K562 (cell line): ENCODE results near the gene TBC1D20. TPM values are rescaled to one million over a fixed set of nuclear protein-coding genes. Genes with fewer than 3 reads are reported as not detected.

Source experiments
- ATF7 ChIP-seq: fragments of 450-650 bp; IDR thresholded peaks from 2 replicates; pipeline ENCODE4 v1.7.1; 2014; ENCODE audit warnings: mild to moderate bottlenecking, moderate library complexity
- CCAR2 ChIP-seq: fragments of 200-400 bp; formaldehyde crosslinking; IDR thresholded peaks from 2 replicates; pipeline ENCODE4 v1.6.1; 2017; ENCODE audit warnings: mild to moderate bottlenecking, low read depth, low read length
- CXXC5 ChIP-seq: fragments of 250-450 bp; sonication (Bioruptor Pico); IDR thresholded peaks from 2 replicates; pipeline ENCODE4 v1.8.0; 2022; ENCODE audit warnings: inconsistent platforms, mild to moderate bottlenecking, moderate library complexity
- EP300 ChIP-seq: IDR thresholded peaks from 2 replicates; pipeline ENCODE4 v1.6.1; 2012; ENCODE audit warnings: low read length, improper control_type of control experiment
- FOSL1 ChIP-seq: fragments of 200-800 bp; sonication (Bioruptor generic); conservative IDR thresholded peaks from 2 replicates; pipeline ENCODE4 v1.6.1; 2016; ENCODE audit warnings: missing genetic modification characterization, missing compliant biosample characterization
- HDAC8 ChIP-seq: fragments of 450-650 bp; IDR thresholded peaks from 2 replicates; pipeline ENCODE4 v1.6.1; 2016; ENCODE audit warnings: mild to moderate bottlenecking, missing genetic modification characterization, moderate library complexity, missing compliant biosample characterization
- HNRNPH1 ChIP-seq: fragments of 200-400 bp; formaldehyde crosslinking; optimal IDR thresholded peaks from 2 replicates; pipeline ENCODE3; 2017; ENCODE audit warnings: low read depth, mild to moderate bottlenecking, low read length, moderate library complexity
- MAFG ChIP-seq: fragments of 450-650 bp; conservative IDR thresholded peaks from 2 replicates; pipeline ENCODE4 v1.6.1; 2016; ENCODE audit warnings: missing genetic modification characterization, missing compliant biosample characterization
- MCM5 ChIP-seq: fragments of 450-650 bp; IDR thresholded peaks from 2 replicates; pipeline ENCODE4 v1.6.1; 2016; ENCODE audit warnings: low read depth
- MEF2A ChIP-seq: IDR thresholded peaks from 2 replicates; pipeline ENCODE4 v1.6.1; 2011; ENCODE audit warnings: low read depth, mild to moderate bottlenecking, low read length, moderate library complexity; ENCODE audit not compliant: control insufficient read depth
- NCOA1 ChIP-seq: fragments of 450-650 bp; IDR thresholded peaks from 2 replicates; pipeline ENCODE4 v1.6.1; 2016; ENCODE audit warnings: low read depth
- NFIC ChIP-seq: fragments of 450-650 bp; IDR thresholded peaks from 2 replicates; pipeline ENCODE4 v1.6.1; 2017; ENCODE audit warnings: mild to moderate bottlenecking, inconsistent platforms
- NR2C1 ChIP-seq, 2 experiments: fragments of 450-650 bp; IDR thresholded peaks; 2 replicates each; pipeline ENCODE4 v1.6.1; 2017; ENCODE audit warnings: mild to moderate bottlenecking in 2 of 2, antibody characterized with exemption in 1 of 2, inconsistent platforms in 1 of 2, missing compliant biosample characterization in 1 of 2, missing genetic modification characterization in 1 of 2
- POLR2H ChIP-seq: IDR thresholded peaks from 2 replicates; pipeline ENCODE4 v1.6.1; 2016; ENCODE audit warnings: missing genetic modification characterization, low read depth, mild to moderate bottlenecking, control low read depth, missing compliant biosample characterization, moderate library complexity
- RBM15 ChIP-seq: fragments of 200-400 bp; formaldehyde crosslinking; IDR thresholded peaks from 2 replicates; pipeline ENCODE4 v1.6.1; 2018; ENCODE audit warnings: mild to moderate bottlenecking, low read length, moderate library complexity; ENCODE audit not compliant: insufficient read depth
- SRSF1 ChIP-seq: fragments of 200-400 bp; formaldehyde crosslinking; IDR thresholded peaks from 2 replicates; pipeline ENCODE4 v1.6.1; 2017; ENCODE audit warnings: mild to moderate bottlenecking, low read depth, low read length, moderate library complexity
- TCF3 ChIP-seq: sonication (generic); formaldehyde crosslinking; IDR thresholded peaks from 2 replicates; pipeline ENCODE4 v1.4.0; 2020; ENCODE audit warnings: mild to moderate bottlenecking, missing genetic modification reagents
- TGIF2 ChIP-seq: sonication (generic); formaldehyde crosslinking; IDR thresholded peaks from 2 replicates; pipeline ENCODE4 v1.8.1; 2022; ENCODE audit warnings: mild to moderate bottlenecking, missing genetic modification reagents, moderate library complexity
- ZEB2 ChIP-seq: fragments of 450-650 bp; IDR thresholded peaks from 2 replicates; pipeline ENCODE4 v1.6.1; 2016
- ZNF212 ChIP-seq: fragments of 450-650 bp; formaldehyde crosslinking; IDR thresholded peaks from 2 replicates; pipeline ENCODE4 v1.4.0; 2020; ENCODE audit warnings: mild to moderate bottlenecking
- ZNF316 ChIP-seq: fragments of 450-650 bp; IDR thresholded peaks from 2 replicates; pipeline ENCODE4 v1.6.1; 2016
- ZNF445 ChIP-seq: fragments of 250-450 bp; sonication (Bioruptor Pico); IDR thresholded peaks from 2 replicates; pipeline ENCODE4 v1.4.0; 2020; ENCODE audit warnings: low read depth, mild to moderate bottlenecking, moderate library complexity
- ZSCAN32 ChIP-seq: fragments of 450-650 bp; formaldehyde crosslinking; IDR thresholded peaks from 2 replicates; pipeline ENCODE4 v1.4.0; 2020; ENCODE audit warnings: mild to moderate bottlenecking, moderate library complexity
- polyA plus RNA-seq, 8 experiments: library from polyadenylated mRNA; depleted of rRNA in 4 of 8; stranded (reverse) in 5 of 8; unstranded in 3 of 8; fragments of >200 nt; fragmentation: Nextera tagmentation in 2 of 8; fragmentation: Illumina TruSeq in 1 of 8; extraction: Ambion mirVana in 2 of 8; extraction: Trizol in 1 of 8; gene quantifications; 2 replicates each; pipeline versions ENCODE4 v1.2.1 to v1.2.3, GENCODE V29; 2011 to 2014; ENCODE audit warnings: inconsistent platforms in 1 of 8, missing spikeins in 1 of 8
- total RNA-seq, 7 experiments: library from RNA; depleted of rRNA in 6 of 7; stranded (reverse); fragments of >200 nt in 6 of 7; fragmentation: Illumina TruSeq in 2 of 7; extraction: Trizol in 2 of 7; gene quantifications; 2 replicates each; pipeline versions ENCODE4 v1.2.1 to v1.2.3, GENCODE V29; 2011 to 2021; ENCODE audit warnings: low replicate concordance in 1 of 7
- TF ChIP-seq, protein P1 (sequence below): fragments of 250-450 bp; sonication (Bioruptor Pico); IDR thresholded peaks from 2 replicates; pipeline ENCODE4 v1.8.0; 2021; ENCODE audit warnings: mild to moderate bottlenecking, moderate library complexity
- TF ChIP-seq, protein P2 (sequence below): fragments of 450-650 bp; IDR thresholded peaks from 2 replicates; pipeline ENCODE4 v1.6.1; 2014; ENCODE audit warnings: low read depth, mild to moderate bottlenecking, moderate library complexity, borderline replicate concordance
- TF ChIP-seq, protein P3 (sequence below): fragments of 450-650 bp; formaldehyde crosslinking; IDR thresholded peaks from 2 replicates; pipeline ENCODE4 v1.4.0; 2020; ENCODE audit warnings: mild to moderate bottlenecking, moderate library complexity
- TF ChIP-seq, protein P4 (sequence below): sonication (generic); IDR thresholded peaks from 2 replicates; pipeline ENCODE4 v1.6.1; 2016

TBC1D20 gene
- total and polyA plus RNA-seq, 9 of the 15 experiments (the other 6 are each of a cell fraction or from before 2014, with no cell fraction given) = 7.0 to 25.3 (median 15.1) TPM

DNA sequence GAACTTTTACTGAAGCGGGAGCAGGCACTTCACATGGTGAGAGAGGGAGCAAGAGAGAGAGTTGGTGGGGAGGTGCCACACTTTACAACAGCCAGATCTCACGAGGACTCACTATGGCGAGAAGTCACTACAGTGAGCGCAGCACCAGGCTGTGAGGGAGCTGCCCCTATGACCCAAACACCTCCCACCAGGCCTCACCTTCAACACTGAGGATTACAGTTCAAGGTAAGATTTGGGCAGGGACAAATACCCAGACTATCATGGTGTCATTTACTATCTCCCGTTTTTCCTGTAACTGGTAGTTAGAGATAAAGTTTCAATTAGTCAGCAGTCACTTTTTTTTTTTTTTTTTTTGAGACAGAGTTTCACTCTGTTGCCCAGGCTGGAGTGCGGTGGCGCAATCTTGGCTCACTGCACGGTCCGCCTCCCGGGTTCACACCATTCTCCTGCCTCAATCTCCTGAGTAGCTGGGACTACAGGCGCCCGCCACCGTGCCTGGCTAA is 46.5 kb downstream of the TBC1D20 start (continued):
- TF ChIP-seq POLR2H (tag) = peak; percentile 17; the same call in 1 of the 2 replicates
- TF ChIP-seq TGIF2 (CRISPR knock-in tag) = no peak
- peak; percentile 89 for TF ChIP-seq TCF3 (CRISPR knock-in tag)
- TF ChIP-seq FOSL1 (tag) = peak; percentile 80
- no peak for TF ChIP-seq RBM15
- no peak for TF ChIP-seq ZNF212
- no peak for TF ChIP-seq MEF2A
- no peak for TF ChIP-seq SRSF1
- TF ChIP-seq ZSCAN32 (CRISPR knock-in tag) = no peak
- peak; percentile 64; the same call in 1 of the 2 replicates for TF ChIP-seq ATF7
- peak; percentile 41 for TF ChIP-seq NFIC
- TF ChIP-seq HDAC8 = no peak
- peak; percentile 91 for TF ChIP-seq ZEB2
- TF ChIP-seq, protein P1, sequence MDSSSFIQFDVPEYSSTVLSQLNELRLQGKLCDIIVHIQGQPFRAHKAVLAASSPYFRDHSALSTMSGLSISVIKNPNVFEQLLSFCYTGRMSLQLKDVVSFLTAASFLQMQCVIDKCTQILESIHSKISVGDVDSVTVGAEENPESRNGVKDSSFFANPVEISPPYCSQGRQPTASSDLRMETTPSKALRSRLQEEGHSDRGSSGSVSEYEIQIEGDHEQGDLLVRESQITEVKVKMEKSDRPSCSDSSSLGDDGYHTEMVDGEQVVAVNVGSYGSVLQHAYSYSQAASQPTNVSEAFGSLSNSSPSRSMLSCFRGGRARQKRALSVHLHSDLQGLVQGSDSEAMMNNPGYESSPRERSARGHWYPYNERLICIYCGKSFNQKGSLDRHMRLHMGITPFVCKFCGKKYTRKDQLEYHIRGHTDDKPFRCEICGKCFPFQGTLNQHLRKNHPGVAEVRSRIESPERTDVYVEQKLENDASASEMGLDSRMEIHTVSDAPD = no peak
- TF ChIP-seq ZNF445 (CRISPR knock-in tag) = no peak
- no peak for TF ChIP-seq MCM5
- TF ChIP-seq CCAR2 = no peak
- peak; percentile 64; the same call in 1 of the 2 replicates for TF ChIP-seq CXXC5 (CRISPR knock-in tag)
- TF ChIP-seq, protein P2, sequence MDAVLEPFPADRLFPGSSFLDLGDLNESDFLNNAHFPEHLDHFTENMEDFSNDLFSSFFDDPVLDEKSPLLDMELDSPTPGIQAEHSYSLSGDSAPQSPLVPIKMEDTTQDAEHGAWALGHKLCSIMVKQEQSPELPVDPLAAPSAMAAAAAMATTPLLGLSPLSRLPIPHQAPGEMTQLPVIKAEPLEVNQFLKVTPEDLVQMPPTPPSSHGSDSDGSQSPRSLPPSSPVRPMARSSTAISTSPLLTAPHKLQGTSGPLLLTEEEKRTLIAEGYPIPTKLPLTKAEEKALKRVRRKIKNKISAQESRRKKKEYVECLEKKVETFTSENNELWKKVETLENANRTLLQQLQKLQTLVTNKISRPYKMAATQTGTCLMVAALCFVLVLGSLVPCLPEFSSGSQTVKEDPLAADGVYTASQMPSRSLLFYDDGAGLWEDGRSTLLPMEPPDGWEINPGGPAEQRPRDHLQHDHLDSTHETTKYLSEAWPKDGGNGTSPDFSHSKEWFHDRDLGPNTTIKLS = peak; percentile 17; the same call in 1 of the 2 replicates
- peak; percentile 70; the same call in 1 of the 2 replicates for TF ChIP-seq EP300
- TF ChIP-seq, protein P3, sequence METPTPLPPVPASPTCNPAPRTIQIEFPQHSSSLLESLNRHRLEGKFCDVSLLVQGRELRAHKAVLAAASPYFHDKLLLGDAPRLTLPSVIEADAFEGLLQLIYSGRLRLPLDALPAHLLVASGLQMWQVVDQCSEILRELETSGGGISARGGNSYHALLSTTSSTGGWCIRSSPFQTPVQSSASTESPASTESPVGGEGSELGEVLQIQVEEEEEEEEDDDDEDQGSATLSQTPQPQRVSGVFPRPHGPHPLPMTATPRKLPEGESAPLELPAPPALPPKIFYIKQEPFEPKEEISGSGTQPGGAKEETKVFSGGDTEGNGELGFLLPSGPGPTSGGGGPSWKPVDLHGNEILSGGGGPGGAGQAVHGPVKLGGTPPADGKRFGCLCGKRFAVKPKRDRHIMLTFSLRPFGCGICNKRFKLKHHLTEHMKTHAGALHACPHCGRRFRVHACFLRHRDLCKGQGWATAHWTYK (CRISPR knock-in tag) = no peak
- TF ChIP-seq NCOA1 = no peak
- TF ChIP-seq, protein P4, sequence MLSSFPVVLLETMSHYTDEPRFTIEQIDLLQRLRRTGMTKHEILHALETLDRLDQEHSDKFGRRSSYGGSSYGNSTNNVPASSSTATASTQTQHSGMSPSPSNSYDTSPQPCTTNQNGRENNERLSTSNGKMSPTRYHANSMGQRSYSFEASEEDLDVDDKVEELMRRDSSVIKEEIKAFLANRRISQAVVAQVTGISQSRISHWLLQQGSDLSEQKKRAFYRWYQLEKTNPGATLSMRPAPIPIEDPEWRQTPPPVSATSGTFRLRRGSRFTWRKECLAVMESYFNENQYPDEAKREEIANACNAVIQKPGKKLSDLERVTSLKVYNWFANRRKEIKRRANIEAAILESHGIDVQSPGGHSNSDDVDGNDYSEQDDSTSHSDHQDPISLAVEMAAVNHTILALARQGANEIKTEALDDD = peak; percentile 85
- no peak for TF ChIP-seq HNRNPH1
- TF ChIP-seq MAFG (tag) = peak; percentile 65
- TF ChIP-seq NR2C1 (IDR thresholded peaks at IDR 0.05) = peak; percentile 61
- peak; percentile 58 for TF ChIP-seq NR2C1 (tag; IDR thresholded peaks at IDR 0.05)
- peak; percentile 77 for TF ChIP-seq ZNF316
